GM12801 (cell line): ENCODE results near the gene GLO1.

Source experiments
- CTCF ChIP-seq: IDR thresholded peaks from one replicate; pipeline ENCODE4 v1.5.1; 2011; ENCODE audit warnings: control low read depth; ENCODE audit not compliant: insufficient read length; ENCODE audit errors: extremely low read depth

GLO1 gene

GRCh38 chr6:38702558-38703397 lies at the start of gene GLO1:
TSS of gene GLO1 (minus strand) at chr6:38703145. CDS start at chr6:38703054, 91 bp downstream.
- no peak for TF ChIP-seq CTCF

GRCh38 chr6:38750968-38751615 lies 48.1 kb upstream of the GLO1 start:
- no peak for TF ChIP-seq CTCF

- no peak for TF ChIP-seq CTCF
Measured at GRCh38 chr6:38749473-38749872, 46.5 kb upstream of the GLO1 start.

- TF ChIP-seq CTCF, result no peak
Measured at GRCh38 chr6:38739532-38739931, 36.6 kb upstream of the GLO1 start.

GRCh38 chr6:38738261-38738660 lies 35.3 kb upstream of the GLO1 start:
- no peak for TF ChIP-seq CTCF

GRCh38 chr6:38736951-38737350 lies 34.0 kb upstream of the GLO1 start:
- no peak for TF ChIP-seq CTCF

GRCh38 chr6:38730140-38730862 lies 27.4 kb upstream of the GLO1 start:
- TF ChIP-seq CTCF, result no peak
